DND-41 (cell line): ENCODE data around the gene INHBB.

Experiments
- ATAC-seq: fragments of 200-7000 bp; cut with Tn5 transposase; 3 replicates; pipeline ENCODE4 v1.9.1; 2021; ENCODE audit warnings: low read depth; ENCODE audit not compliant: insufficient read depth
- DNase-seq: peaks from one replicate; pipeline ENCODE4 v3.0.0-alpha.2; 2020
- H2AFZ ChIP-seq: 2 replicates; pipeline ENCODE4 v1.6.0; 2012; ENCODE audit warnings: low read depth, low read length
- H3K27ac ChIP-seq: 2 replicates; pipeline ENCODE4 v1.5.1; 2012; ENCODE audit warnings: low read length, inconsistent platforms
- H3K27me3 ChIP-seq: fragments of 200-600 bp; sonication (generic); 2 replicates; pipeline ENCODE4 v1.6.0; 2012; ENCODE audit warnings: low read length, mild to moderate bottlenecking, inconsistent platforms; ENCODE audit not compliant: insufficient read depth, poor library complexity
- H3K36me3 ChIP-seq: 2 replicates; pipeline ENCODE4 v1.5.1; 2012; ENCODE audit warnings: low read length, inconsistent platforms; ENCODE audit not compliant: insufficient read depth
- H3K4me1 ChIP-seq: 2 replicates; pipeline ENCODE4 v1.5.1; 2012; ENCODE audit warnings: mild to moderate bottlenecking, low read length; ENCODE audit not compliant: insufficient read depth
- H3K4me2 ChIP-seq: 2 replicates; pipeline ENCODE4 v1.6.0; 2012; ENCODE audit warnings: mild to moderate bottlenecking, moderate library complexity, low read length, inconsistent platforms; ENCODE audit not compliant: insufficient read depth
- H3K4me3 ChIP-seq, 2 experiments: fragments of 200-600 bp in 1 of 2; shearing (Covaris generic) in 1 of 2; 2 replicates each; pipeline ENCODE4 v1.5.1; 2012 to 2016; ENCODE audit warnings: inconsistent platforms in 2 of 2, low read length in 2 of 2, mild to moderate bottlenecking in 2 of 2, low read depth in 1 of 2, moderate library complexity in 1 of 2
- H3K79me2 ChIP-seq: 2 replicates; pipeline ENCODE4 v1.6.0; 2012; ENCODE audit warnings: low read length, inconsistent platforms; ENCODE audit not compliant: insufficient read depth
- H3K9ac ChIP-seq: 2 replicates; pipeline ENCODE4 v1.6.0; 2012; ENCODE audit warnings: low read depth, mild to moderate bottlenecking, inconsistent platforms, low read length, moderate library complexity
- H3K9me3 ChIP-seq: 2 replicates; pipeline ENCODE4 v1.5.1; 2012; ENCODE audit warnings: low read length, moderate library complexity, mild to moderate bottlenecking, inconsistent platforms; ENCODE audit not compliant: insufficient read depth, severe bottlenecking
- H4K20me1 ChIP-seq: 2 replicates; pipeline ENCODE4 v1.6.0; 2012; ENCODE audit warnings: low read length; ENCODE audit not compliant: insufficient read depth
- EZH2 ChIP-seq: IDR thresholded peaks from 3 replicates; pipeline ENCODE4 v1.6.1; 2012; ENCODE audit warnings: borderline replicate concordance, low read depth, mild to moderate bottlenecking, moderate library complexity, low read length, inconsistent platforms; ENCODE audit not compliant: severe bottlenecking
- TF ChIP-seq, protein P1 (sequence below): IDR thresholded peaks from 2 replicates; pipeline ENCODE4 v1.5.1; 2012; ENCODE audit warnings: borderline replicate concordance, low read length, moderate library complexity, mild to moderate bottlenecking; ENCODE audit not compliant: poor library complexity, severe bottlenecking; ENCODE audit errors: extremely low read depth

INHBB gene

DNA sequence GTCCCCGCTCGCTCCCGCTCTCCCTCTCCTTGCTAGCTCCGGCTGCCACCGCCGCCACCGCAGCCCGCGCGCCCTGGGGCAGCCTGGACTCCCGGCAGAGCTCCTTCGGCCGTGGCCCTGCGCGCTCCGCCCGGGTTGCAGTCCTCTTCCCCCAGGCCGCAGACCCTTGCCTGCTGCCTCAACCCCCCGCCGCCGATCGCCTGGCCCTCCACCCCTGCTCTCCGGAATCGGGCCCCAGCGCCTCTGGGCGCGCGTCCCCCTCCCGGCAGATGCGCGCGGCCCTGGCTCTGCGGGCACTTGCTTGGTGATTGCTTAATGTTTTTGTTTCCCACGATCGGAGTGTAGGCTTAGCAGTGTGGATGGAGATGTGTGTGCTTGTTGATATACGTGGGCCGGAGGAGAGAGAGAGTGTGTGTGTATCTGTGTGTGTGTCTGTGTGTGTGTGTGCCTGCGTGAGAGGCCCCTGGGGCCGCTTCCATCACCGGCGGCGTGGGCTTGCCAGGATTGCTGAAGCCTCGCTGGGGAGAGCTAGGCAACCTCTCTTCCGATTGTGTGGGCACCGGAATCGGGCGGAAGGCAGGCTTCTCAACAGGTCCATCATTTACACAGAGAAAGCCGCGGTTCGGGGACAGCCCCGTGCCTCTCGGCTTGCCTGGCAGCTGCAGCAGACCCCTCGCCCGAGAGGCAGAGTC, 877 bp downstream of the INHBB start:
- H2AFZ ChIP-seq: no peak overlapping the region
- H4K20me1 ChIP-seq: no peaks in the 10 kb centered on the region
- DNase-seq: no peak
- TF ChIP-seq, protein P1, sequence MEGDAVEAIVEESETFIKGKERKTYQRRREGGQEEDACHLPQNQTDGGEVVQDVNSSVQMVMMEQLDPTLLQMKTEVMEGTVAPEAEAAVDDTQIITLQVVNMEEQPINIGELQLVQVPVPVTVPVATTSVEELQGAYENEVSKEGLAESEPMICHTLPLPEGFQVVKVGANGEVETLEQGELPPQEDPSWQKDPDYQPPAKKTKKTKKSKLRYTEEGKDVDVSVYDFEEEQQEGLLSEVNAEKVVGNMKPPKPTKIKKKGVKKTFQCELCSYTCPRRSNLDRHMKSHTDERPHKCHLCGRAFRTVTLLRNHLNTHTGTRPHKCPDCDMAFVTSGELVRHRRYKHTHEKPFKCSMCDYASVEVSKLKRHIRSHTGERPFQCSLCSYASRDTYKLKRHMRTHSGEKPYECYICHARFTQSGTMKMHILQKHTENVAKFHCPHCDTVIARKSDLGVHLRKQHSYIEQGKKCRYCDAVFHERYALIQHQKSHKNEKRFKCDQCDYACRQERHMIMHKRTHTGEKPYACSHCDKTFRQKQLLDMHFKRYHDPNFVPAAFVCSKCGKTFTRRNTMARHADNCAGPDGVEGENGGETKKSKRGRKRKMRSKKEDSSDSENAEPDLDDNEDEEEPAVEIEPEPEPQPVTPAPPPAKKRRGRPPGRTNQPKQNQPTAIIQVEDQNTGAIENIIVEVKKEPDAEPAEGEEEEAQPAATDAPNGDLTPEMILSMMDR: no peak
- no peak for TF ChIP-seq EZH2
- H3K27me3 ChIP-seq: no peaks in the 10 kb centered on the region
- ATAC-seq: no peak
- no peaks in the 10 kb centered on the region for H3K36me3 ChIP-seq
- H3K9ac ChIP-seq: no peak overlapping the region
- no peaks in the 10 kb centered on the region for H3K9me3 ChIP-seq
- H3K27ac ChIP-seq: no peak overlapping the region
- no peaks in the 10 kb centered on the region for H3K79me2 ChIP-seq
- H3K4me3 ChIP-seq: no peak overlapping the region
- no peaks in the 10 kb centered on the region for H3K4me1 ChIP-seq
- H3K4me2 ChIP-seq: no peak overlapping the region

DNA sequence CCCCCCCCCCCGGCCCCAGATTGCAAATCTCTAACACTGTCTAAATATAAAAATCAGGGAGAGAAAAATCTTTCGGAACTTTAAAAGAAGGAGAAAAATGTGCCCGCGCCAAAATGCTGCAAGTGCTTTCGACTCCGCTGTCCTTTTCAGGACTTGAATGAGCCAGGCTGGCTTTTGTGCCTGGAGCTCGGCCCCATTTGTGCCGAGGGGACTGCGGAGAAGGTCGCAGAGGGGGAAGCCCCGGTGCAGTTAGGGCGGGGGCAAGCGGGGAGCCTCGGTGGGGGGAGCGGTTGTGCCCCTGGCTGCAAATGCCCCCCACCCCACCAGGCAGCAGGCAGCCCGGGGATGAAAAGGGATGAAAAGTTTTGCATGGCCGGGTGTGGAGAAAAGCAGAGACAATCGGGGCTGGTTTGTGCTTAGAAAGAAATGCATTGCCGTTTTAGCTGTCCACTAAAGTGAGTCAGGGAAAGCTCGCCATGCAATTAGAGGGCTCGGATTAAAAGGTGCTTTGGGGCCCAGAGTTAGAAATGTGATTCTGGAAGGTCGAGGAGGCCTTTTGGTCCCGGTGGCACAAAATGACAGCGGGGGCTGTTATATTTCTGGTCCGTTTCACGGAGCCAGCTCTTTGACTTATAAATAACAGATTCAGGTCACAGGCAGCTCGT, 1.6 kb downstream of the INHBB start:
- no peak overlapping the region for H3K27ac ChIP-seq
- no peaks in the 10 kb centered on the region for H3K36me3 ChIP-seq
- no peaks in the 10 kb centered on the region for H3K4me1 ChIP-seq
- no peaks in the 10 kb centered on the region for H4K20me1 ChIP-seq
- H3K27me3 ChIP-seq: no peaks in the 10 kb centered on the region
- TF ChIP-seq, protein P1: no peak
- no peak for TF ChIP-seq EZH2
- DNase-seq (no peak), ATAC-seq (no peak)
- no peaks in the 10 kb centered on the region for H3K9me3 ChIP-seq
- H3K4me2 ChIP-seq: no peak overlapping the region
- no peak overlapping the region for H3K4me3 ChIP-seq
- no peak overlapping the region for H2AFZ ChIP-seq
- no peaks in the 10 kb centered on the region for H3K79me2 ChIP-seq
- no peak overlapping the region for H3K9ac ChIP-seq

DNA sequence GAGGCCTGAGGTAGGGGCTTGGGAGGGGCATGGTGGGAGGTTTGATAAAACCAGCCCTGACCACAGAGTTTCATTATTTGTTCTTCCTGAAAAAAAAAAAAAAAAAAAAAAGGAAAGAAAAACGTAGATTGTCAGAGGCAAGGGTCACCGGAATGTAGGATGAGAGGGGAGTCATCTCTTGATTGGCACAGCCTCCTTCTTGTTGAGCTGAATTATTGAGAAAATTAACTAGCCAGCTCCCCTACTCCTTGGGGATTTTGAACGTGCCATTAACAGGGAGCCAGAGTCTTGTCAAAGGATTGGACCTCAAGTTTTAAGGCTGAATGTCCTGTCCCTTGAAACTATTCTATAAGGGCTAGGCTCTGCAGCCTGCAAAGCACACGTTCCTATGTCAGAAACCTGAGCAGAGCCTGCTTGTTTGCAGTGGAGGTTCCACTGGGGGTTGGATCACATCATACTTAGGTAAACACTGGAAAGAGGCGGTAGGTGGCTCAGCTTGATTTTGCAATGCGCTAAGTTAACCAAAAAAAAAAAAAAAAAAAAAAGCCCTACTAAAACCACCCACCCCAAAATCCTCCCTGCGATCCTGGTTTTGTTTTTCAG, 2.3 kb downstream of the INHBB start:
- H4K20me1 ChIP-seq: no peaks in the 10 kb centered on the region
- H3K27ac ChIP-seq: no peak overlapping the region

More for the DNA sequence above, 2.3 kb downstream of the INHBB start:
- no peak overlapping the region for H3K4me3 ChIP-seq
- DNase-seq (no peak), ATAC-seq (no peak)
- H3K27me3 ChIP-seq: no peaks in the 10 kb centered on the region
- H3K79me2 ChIP-seq: no peaks in the 10 kb centered on the region
- no peak overlapping the region for H3K9ac ChIP-seq
- TF ChIP-seq, protein P1: no peak
- no peak for TF ChIP-seq EZH2
- H3K4me1 ChIP-seq: no peaks in the 10 kb centered on the region
- no peaks in the 10 kb centered on the region for H3K36me3 ChIP-seq
- no peak overlapping the region for H2AFZ ChIP-seq
- no peak overlapping the region for H3K4me2 ChIP-seq
- no peaks in the 10 kb centered on the region for H3K9me3 ChIP-seq
